MM.1S (cell line): ENCODE data around the gene DCST2.

Source experiments
- DNase-seq: peaks from one replicate; pipeline ENCODE4 v3.0.0-alpha.2; 2015
- H2AFZ ChIP-seq: fragments of 300-600 bp; sonication (generic); 2 replicates; pipeline ENCODE4 v1.6.0; 2016; ENCODE audit warnings: antibody characterized with exemption, low read length
- H3F3A ChIP-seq: fragments of 300-600 bp; sonication (generic); 2 replicates; pipeline ENCODE4 v1.6.1; 2016; ENCODE audit warnings: mild to moderate bottlenecking, antibody characterized with exemption, low read length, moderate library complexity, mixed read lengths; ENCODE audit not compliant: insufficient read depth
- H3K27ac ChIP-seq: fragments of 300-600 bp; sonication (generic); 2 replicates; pipeline ENCODE4 v1.5.1; 2016; ENCODE audit warnings: mild to moderate bottlenecking, low read length
- H3K27me3 ChIP-seq: fragments of 300-600 bp; sonication (generic); replicated peaks from 2 replicates; pipeline ENCODE4 v1.6.0; 2016; ENCODE audit warnings: low read length; ENCODE audit not compliant: insufficient read depth
- H3K36me3 ChIP-seq: fragments of 300-600 bp; sonication (generic); replicated peaks from 2 replicates; pipeline ENCODE4 v1.6.1; 2016; ENCODE audit warnings: mild to moderate bottlenecking, low read length, mixed read lengths; ENCODE audit not compliant: insufficient read depth
- H3K4me1 ChIP-seq: fragments of 300-600 bp; sonication (generic); 2 replicates; pipeline ENCODE4 v1.6.1; 2016; ENCODE audit warnings: low read length, mixed read lengths
- H3K4me2 ChIP-seq: fragments of 300-600 bp; sonication (generic); 2 replicates; pipeline ENCODE4 v1.6.0; 2016; ENCODE audit warnings: low read depth, low read length
- H3K4me3 ChIP-seq: fragments of 300-600 bp; sonication (generic); 2 replicates; pipeline ENCODE4 v1.5.1; 2016; ENCODE audit warnings: low read length, mixed read lengths
- H3K79me2 ChIP-seq: fragments of 300-600 bp; sonication (generic); 2 replicates; pipeline ENCODE4 v1.6.1; 2016; ENCODE audit warnings: mixed run types, low read length, mixed read lengths
- H3K9ac ChIP-seq: fragments of 300-600 bp; sonication (generic); 2 replicates; pipeline ENCODE4 v1.6.1; 2016; ENCODE audit warnings: low read length, mixed read lengths
- H3K9me2 ChIP-seq: fragments of 300-600 bp; sonication (generic); replicated peaks from 2 replicates; pipeline ENCODE4 v1.6.1; 2016; ENCODE audit warnings: mild to moderate bottlenecking, low read length, mixed read lengths; ENCODE audit not compliant: insufficient read depth
- H3K9me3 ChIP-seq: fragments of 300-600 bp; sonication (generic); replicated peaks from 2 replicates; pipeline ENCODE4 v1.6.1; 2016; ENCODE audit warnings: mild to moderate bottlenecking, low read length, mixed read lengths; ENCODE audit not compliant: insufficient read depth
- H4K20me1 ChIP-seq: fragments of 300-600 bp; sonication (generic); 2 replicates; pipeline ENCODE4 v1.6.1; 2016; ENCODE audit warnings: mild to moderate bottlenecking, low read length, moderate library complexity, mixed read lengths; ENCODE audit not compliant: insufficient read depth
- EZH2 ChIP-seq: fragments of 300-600 bp; sonication (generic); optimal IDR thresholded peaks from 2 replicates; pipeline ENCODE3; 2017; ENCODE audit warnings: low read depth, mild to moderate bottlenecking, antibody characterized with exemption, low read length, mixed read lengths
- EZH2phosphoT487 ChIP-seq: fragments of 300-600 bp; sonication (generic); IDR thresholded peaks from 2 replicates; pipeline ENCODE4 v1.6.1; 2018; ENCODE audit warnings: antibody characterized with exemption, low read length
- TF ChIP-seq, protein P1 (sequence below): fragments of 300-600 bp; sonication (generic); IDR thresholded peaks from 2 replicates; pipeline ENCODE4 v1.5.1; 2016; ENCODE audit warnings: antibody characterized with exemption, low read length, mixed read lengths

DCST2 gene

DNA sequence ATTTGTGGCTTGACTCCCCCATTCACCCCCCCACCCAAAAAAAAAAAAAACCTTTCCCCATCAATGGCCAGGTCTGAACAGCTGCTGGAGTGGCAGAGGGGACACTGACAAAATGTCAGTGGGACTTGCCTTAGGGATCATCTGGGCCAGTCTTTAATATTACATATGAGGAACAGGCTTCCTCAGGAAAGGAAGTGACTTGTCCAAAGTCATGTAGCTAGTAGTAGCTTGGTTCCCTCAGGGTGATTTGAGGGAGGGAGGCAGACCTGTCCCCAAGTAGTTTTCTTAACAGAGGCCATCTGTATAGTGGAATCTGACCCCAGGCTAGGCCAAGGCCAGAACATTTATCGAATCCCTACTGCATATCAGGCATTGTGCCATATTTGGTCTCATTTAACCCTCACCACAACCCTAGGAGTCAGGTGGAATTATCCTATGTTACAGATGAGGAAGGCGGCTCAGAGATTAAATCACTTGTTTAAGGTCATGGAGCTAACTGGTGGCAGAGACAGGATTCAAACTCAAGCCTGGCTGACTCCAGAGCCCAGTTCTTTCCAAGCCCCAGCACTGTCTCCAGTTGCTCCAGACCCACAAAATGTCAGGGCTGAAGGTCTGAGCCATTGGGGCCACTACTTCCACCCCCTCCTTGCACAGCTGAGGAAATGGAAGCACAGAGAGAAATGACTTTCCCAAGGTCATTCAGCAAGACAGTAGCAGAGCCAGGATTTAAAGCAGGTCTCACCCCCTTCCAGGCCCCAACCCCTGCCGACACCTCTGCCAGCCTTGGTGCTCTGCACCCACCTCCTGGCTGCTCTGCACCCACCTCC lies 20.6 kb downstream of the DCST2 start:
- H3F3A ChIP-seq: peaks cover 34% of the 10 kb centered on the region
- H2AFZ ChIP-seq: no peak overlapping the region
- H3K9me2 ChIP-seq: no peaks in the 10 kb centered on the region
- H4K20me1 ChIP-seq: no peaks in the 10 kb centered on the region
- H3K36me3 ChIP-seq: no peaks in the 10 kb centered on the region; the same call in 1 of the 2 replicates
- H3K27ac ChIP-seq: no peak overlapping the region
- H3K4me3 ChIP-seq: no peak overlapping the region
- H3K79me2 ChIP-seq: peaks cover 44% of the 10 kb centered on the region
- H3K27me3 ChIP-seq: no peaks in the 10 kb centered on the region
- H3K9ac ChIP-seq: no peak overlapping the region
- no peak overlapping the region for H3K4me2 ChIP-seq
- DNase-seq: no peak
- H3K4me1 ChIP-seq: peaks cover 28% of the 10 kb centered on the region
- TF ChIP-seq EZH2phosphoT487 (no peak), EZH2 (no peak)
- TF ChIP-seq, protein P1, sequence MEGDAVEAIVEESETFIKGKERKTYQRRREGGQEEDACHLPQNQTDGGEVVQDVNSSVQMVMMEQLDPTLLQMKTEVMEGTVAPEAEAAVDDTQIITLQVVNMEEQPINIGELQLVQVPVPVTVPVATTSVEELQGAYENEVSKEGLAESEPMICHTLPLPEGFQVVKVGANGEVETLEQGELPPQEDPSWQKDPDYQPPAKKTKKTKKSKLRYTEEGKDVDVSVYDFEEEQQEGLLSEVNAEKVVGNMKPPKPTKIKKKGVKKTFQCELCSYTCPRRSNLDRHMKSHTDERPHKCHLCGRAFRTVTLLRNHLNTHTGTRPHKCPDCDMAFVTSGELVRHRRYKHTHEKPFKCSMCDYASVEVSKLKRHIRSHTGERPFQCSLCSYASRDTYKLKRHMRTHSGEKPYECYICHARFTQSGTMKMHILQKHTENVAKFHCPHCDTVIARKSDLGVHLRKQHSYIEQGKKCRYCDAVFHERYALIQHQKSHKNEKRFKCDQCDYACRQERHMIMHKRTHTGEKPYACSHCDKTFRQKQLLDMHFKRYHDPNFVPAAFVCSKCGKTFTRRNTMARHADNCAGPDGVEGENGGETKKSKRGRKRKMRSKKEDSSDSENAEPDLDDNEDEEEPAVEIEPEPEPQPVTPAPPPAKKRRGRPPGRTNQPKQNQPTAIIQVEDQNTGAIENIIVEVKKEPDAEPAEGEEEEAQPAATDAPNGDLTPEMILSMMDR: no peak
- H3K9me3 ChIP-seq: no peaks in the 10 kb centered on the region

DNA sequence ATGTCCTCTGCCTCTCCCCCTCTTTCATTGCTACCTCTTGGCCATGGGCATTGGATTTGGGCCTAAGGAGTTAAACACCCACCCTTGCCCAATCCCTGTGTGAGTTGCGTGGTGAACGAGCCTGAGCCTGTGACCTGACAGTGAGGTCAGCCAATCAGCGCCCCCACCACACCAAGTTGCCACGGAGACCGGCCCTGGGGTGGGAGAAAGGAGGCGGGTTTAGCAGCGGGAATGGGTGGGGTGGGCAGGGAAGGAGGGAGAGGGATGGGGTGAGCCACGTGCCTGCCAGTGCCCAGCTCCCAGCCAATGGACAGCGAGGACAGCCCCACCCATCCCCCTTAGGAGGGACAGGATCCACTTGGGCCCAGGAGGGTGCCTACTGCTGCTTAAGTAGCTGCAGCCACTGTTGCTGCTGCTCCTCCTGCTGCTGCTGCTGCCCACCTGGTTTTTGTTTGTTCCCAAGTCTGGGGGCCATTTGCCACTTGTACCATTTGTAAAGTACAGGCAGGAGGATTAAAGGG lies 21.5 kb downstream of the DCST2 start:
- H4K20me1 ChIP-seq: no peaks in the 10 kb centered on the region
- no peak overlapping the region for H3K27ac ChIP-seq
- no peak overlapping the region for H3K4me3 ChIP-seq
- no peak overlapping the region for H2AFZ ChIP-seq
- H3K27me3 ChIP-seq: no peaks in the 10 kb centered on the region
- H3K4me2 ChIP-seq: no peak overlapping the region
- H3K36me3 ChIP-seq: no peaks in the 10 kb centered on the region; the same call in 1 of the 2 replicates
- no peak for TF ChIP-seq EZH2
- TF ChIP-seq, protein P1: no peak
- no peak for TF ChIP-seq EZH2phosphoT487
- no peaks in the 10 kb centered on the region for H3K9me3 ChIP-seq
- no peaks in the 10 kb centered on the region for H3K9me2 ChIP-seq
- no peak for DNase-seq
- H3K4me1 ChIP-seq: peaks cover 21% of the 10 kb centered on the region
- H3K9ac ChIP-seq: no peak overlapping the region
- peaks cover 26% of the 10 kb centered on the region for H3F3A ChIP-seq
- H3K79me2 ChIP-seq: peaks cover 53% of the 10 kb centered on the region

GRCh38 chr1:155011437-155012025 lies 22.1 kb downstream of the DCST2 start:
- TF ChIP-seq EZH2 (no peak), EZH2phosphoT487 (no peak)
- TF ChIP-seq, protein P1: no peak
- Histone ChIP-seq H3K9me3 (no peaks in the 10 kb centered on the region), H3K36me3 (no peaks in the 10 kb centered on the region; the same call in 1 of the 2 replicates), H3K27me3 (no peaks in the 10 kb centered on the region), H3K9me2 (no peaks in the 10 kb centered on the region), H3F3A (peaks cover 20% of the 10 kb centered on the region), H3K79me2 (peaks cover 59% of the 10 kb centered on the region), H3K27ac (no peak overlapping the region), H4K20me1 (no peaks in the 10 kb centered on the region), H3K4me1 (peaks cover 15% of the 10 kb centered on the region), H3K4me2 (no peak overlapping the region), H3K4me3 (no peak overlapping the region), H2AFZ (no peak overlapping the region), H3K9ac (no peak overlapping the region)
- DNase-seq: no peak
